ENCODE results near the gene FGF14. TPM values are rescaled to one million over a fixed set of nuclear protein-coding genes. Genes with fewer than 3 reads are reported as not detected.

FGF14 gene
- polyA plus RNA-seq, 1 of the 3 experiments (the other 2 are of a cell fraction), result 0.20 TPM

GRCh38 chr13:102207680-102208342 is 194.0 kb downstream of the FGF14 start:
- peak overlapping the region in 1 of 2 experiments; percentile 67; a peak in 2 of 4 replicates for H3K27ac ChIP-seq (ENCODE audit: low read depth in 2 of 2, low read length in 1 of 2)
- no peak overlapping the region for H3K4me2 ChIP-seq
- no peaks in the 10 kb centered on the region for H4K20me1 ChIP-seq (ENCODE audit: insufficient read depth)
- no peak overlapping the region for H3K4me3 ChIP-seq (ENCODE audit: low read depth in 2 of 2, low read length in 1 of 2)
- no peaks in the 10 kb centered on the region for H3K79me2 ChIP-seq (ENCODE audit: insufficient read depth)
- no peaks in the 10 kb centered on the region for H3K36me3 ChIP-seq (replicated peaks in 1 of 2; ENCODE audit: control insufficient read depth in 1 of 2, insufficient read depth in 2 of 2, low read length in 1 of 2)
- WGBS (ENCODE audit: low lambda C conversion rate), result 88% methylated on average over 3 of the region's 3 CpGs
- H3F3A ChIP-seq (replicated peaks; ENCODE audit: insufficient read depth), result no peaks in the 10 kb centered on the region
- POLR2A ChIA-PET, result no interaction called here
- no peaks in the 10 kb centered on the region for H3K27me3 ChIP-seq (ENCODE audit: insufficient read depth)
- no peaks in the 10 kb centered on the region for H3K9me3 ChIP-seq
- no peak for DNase-seq
- no peak overlapping the region for H2AFZ ChIP-seq (ENCODE audit: low read depth)
- no peaks in the 10 kb centered on the region for H3K9me2 ChIP-seq
- CTCF ChIA-PET, result interaction anchor here (0.8 to 2.2 kb wide), 3 partner anchors 186 to 348 kb away, joined by 3 to 8 read pairs (median 4); no protein-coding TSS in a partner anchor
- no peak overlapping the region for H3K9ac ChIP-seq
- no peak for TF ChIP-seq GABPA (IDR thresholded peaks at IDR 0.05; ENCODE audit: low read depth)
- TF ChIP-seq SMC3 (IDR thresholded peaks at IDR 0.05; ENCODE audit: low read depth, low read length), result no peak
- no peak for TF ChIP-seq TEAD4 (IDR thresholded peaks at IDR 0.05; ENCODE audit: borderline replicate concordance, insufficient read depth)
- no peak for TF ChIP-seq NRF1 (IDR thresholded peaks at IDR 0.05; ENCODE audit: low read depth, low read length)
- H3K4me1 ChIP-seq (ENCODE audit: control insufficient read depth in 1 of 2, insufficient read depth in 2 of 2, low read depth in 1 of 2, low read length in 1 of 2), result peaks cover 0 to 23% of the 10 kb centered on the region in 2 experiments; a peak in 3 of 4 replicates

GRCh38 chr13:102203718-102204117 is 198.1 kb downstream of the FGF14 start:
- H3K36me3 ChIP-seq (replicated peaks in 1 of 2; ENCODE audit: control insufficient read depth in 1 of 2, insufficient read depth in 2 of 2, low read length in 1 of 2), result no peaks in the 10 kb centered on the region
- DNase-seq, result peak; percentile 37
- peaks cover 7 to 23% of the 10 kb centered on the region in 2 experiments; a peak in 3 of 4 replicates for H3K4me1 ChIP-seq (ENCODE audit: control insufficient read depth in 1 of 2, insufficient read depth in 2 of 2, low read depth in 1 of 2, low read length in 1 of 2)
- no peak overlapping the region for H3K4me3 ChIP-seq (ENCODE audit: low read depth in 2 of 2, low read length in 1 of 2)
- no peak for TF ChIP-seq MXI1 (IDR thresholded peaks at IDR 0.05; ENCODE audit: low read depth, low read length)
- TF ChIP-seq EZH2phosphoT487 (IDR thresholded peaks at IDR 0.05; ENCODE audit: borderline replicate concordance, low read depth), result no peak
- TF ChIP-seq EP300 (IDR thresholded peaks at IDR 0.05; ENCODE audit: borderline replicate concordance in 1 of 2, low read depth in 1 of 2, low read length in 1 of 2), result peak in 1 of 2 experiments; percentile 85; a peak in 2 of 4 replicates
- no peak for TF ChIP-seq RXRA (IDR thresholded peaks at IDR 0.05; ENCODE audit: borderline replicate concordance, low read depth)
- peak; percentile 24 for TF ChIP-seq CHD2 (IDR thresholded peaks at IDR 0.05; ENCODE audit: low read length, partially characterized antibody)
- peak; percentile 66; the same call in 1 of the 2 replicates for TF ChIP-seq RCOR1 (IDR thresholded peaks at IDR 0.05; ENCODE audit: low read length)
- 0 out of 2 replicates have a peak, but pooled peaks have one; percentile 21 for TF ChIP-seq TCF12 (IDR thresholded peaks at IDR 0.05)
- TF ChIP-seq GATA2 (CRISPR knock-in tag; IDR thresholded peaks at IDR 0.05), result peak; percentile 26; the same call in 1 of the 2 replicates
- 0 out of 2 replicates have a peak, but pooled peaks have one; percentile 27 for TF ChIP-seq FOXJ3 (CRISPR knock-in tag; IDR thresholded peaks at IDR 0.05)
- TF ChIP-seq NFIC (IDR thresholded peaks at IDR 0.05; ENCODE audit: borderline replicate concordance), result no peak
- no peaks in the 10 kb centered on the region for H3K9me3 ChIP-seq
- no peaks in the 10 kb centered on the region for H3K79me2 ChIP-seq (ENCODE audit: insufficient read depth)
- H3K4me2 ChIP-seq, result no peak overlapping the region
- H3K27ac ChIP-seq (ENCODE audit: low read depth in 2 of 2, low read length in 1 of 2), result peak overlapping the region in 1 of 2 experiments; percentile 88; a peak in 2 of 4 replicates
- H3K9ac ChIP-seq, result no peak overlapping the region
- no peaks in the 10 kb centered on the region for H3K27me3 ChIP-seq (ENCODE audit: insufficient read depth)
- peaks cover 2% of the 10 kb centered on the region for H3F3A ChIP-seq (replicated peaks; ENCODE audit: insufficient read depth)
- CTCF ChIA-PET, result no interaction called here
- POLR2A ChIA-PET, result no interaction called here
- H2AFZ ChIP-seq (ENCODE audit: low read depth), result no peak overlapping the region
- no peaks in the 10 kb centered on the region for H4K20me1 ChIP-seq (ENCODE audit: insufficient read depth)
- H3K9me2 ChIP-seq, result no peaks in the 10 kb centered on the region

Measured in SK-N-SH (cell line).